ENCODE data around the gene DPYSL4. TPM values are rescaled to one million over a fixed set of nuclear protein-coding genes. Genes with fewer than 3 reads are reported as not detected.

DPYSL4 gene
- total and polyA plus RNA-seq, 2 experiments from 2014 or later = 10.6 to 23.9 TPM

DNA sequence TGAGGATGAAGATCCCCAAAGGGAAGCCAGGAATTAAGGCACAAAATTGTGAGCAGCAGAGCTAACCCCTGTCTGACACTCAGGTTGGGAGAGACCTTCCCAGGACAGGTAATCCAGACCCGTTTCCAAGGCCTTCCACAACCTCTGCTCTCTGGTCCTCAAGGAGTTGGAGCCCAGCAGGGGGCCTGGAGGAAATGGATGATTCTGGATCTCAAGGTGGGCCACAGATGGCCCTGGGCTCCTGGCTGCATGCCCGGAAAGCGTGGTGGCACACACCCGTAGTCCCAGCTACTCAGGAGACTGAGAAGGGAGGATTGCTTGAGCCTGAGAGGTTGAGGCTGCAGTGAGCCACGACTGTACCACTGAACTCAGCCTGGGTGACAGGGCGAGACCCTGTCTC is 42.3 kb downstream of the DPYSL4 start:
- Histone ChIP-seq H2AFZ (no peak overlapping the region), H3K79me2 (replicated peaks; ENCODE audit: insufficient read depth) (no peaks in the 10 kb centered on the region), H3K27me3 (ENCODE audit: insufficient read depth) (no peaks in the 10 kb centered on the region), H3K4me1 (ENCODE audit: insufficient read depth) (no peaks in the 10 kb centered on the region), H3K36me3 (ENCODE audit: insufficient read depth) (no peaks in the 10 kb centered on the region), H3K4me2 (no peak overlapping the region), H3K9me2 (ENCODE audit: insufficient read depth) (no peaks in the 10 kb centered on the region), H4K20me1 (replicated peaks; ENCODE audit: insufficient read depth) (no peaks in the 10 kb centered on the region), H3F3A (replicated peaks; ENCODE audit: low read depth) (no peaks in the 10 kb centered on the region), H3K4me3 (no peak overlapping the region), H3K27ac (ENCODE audit: low read depth) (no peak overlapping the region)
- Mint-ChIP-seq H3K4me3 (no peak overlapping the region), H3K36me3 (ENCODE audit: low read depth) (no peaks in the 10 kb centered on the region; the same call in 2 of the 3 replicates), H3K27ac (no peak overlapping the region), H3K4me1 (peaks cover 9% of the 10 kb centered on the region), H3K9me3 (no peaks in the 10 kb centered on the region; the same call in 2 of the 3 replicates), H3K27me3 (ENCODE audit: insufficient read depth, low read depth, poor library complexity) (peaks cover 6% of the 10 kb centered on the region)
- ATAC-seq (no peak), DNase-seq (ENCODE audit: low spot score) (no peak)
- TF ChIP-seq ZNF331 (CRISPR knock-in tag; IDR thresholded peaks at IDR 0.05; ENCODE audit: low read depth) = no peak
- no peak for TF ChIP-seq JUNB (IDR thresholded peaks at IDR 0.05; ENCODE audit: unreplicated experiment)
- no peak for TF ChIP-seq ZNF114 (CRISPR knock-in tag; IDR thresholded peaks at IDR 0.05)
- TF ChIP-seq CREB1 (CRISPR knock-in tag; IDR thresholded peaks at IDR 0.05; ENCODE audit: low read depth) = no peak
- TF ChIP-seq, protein P1, sequence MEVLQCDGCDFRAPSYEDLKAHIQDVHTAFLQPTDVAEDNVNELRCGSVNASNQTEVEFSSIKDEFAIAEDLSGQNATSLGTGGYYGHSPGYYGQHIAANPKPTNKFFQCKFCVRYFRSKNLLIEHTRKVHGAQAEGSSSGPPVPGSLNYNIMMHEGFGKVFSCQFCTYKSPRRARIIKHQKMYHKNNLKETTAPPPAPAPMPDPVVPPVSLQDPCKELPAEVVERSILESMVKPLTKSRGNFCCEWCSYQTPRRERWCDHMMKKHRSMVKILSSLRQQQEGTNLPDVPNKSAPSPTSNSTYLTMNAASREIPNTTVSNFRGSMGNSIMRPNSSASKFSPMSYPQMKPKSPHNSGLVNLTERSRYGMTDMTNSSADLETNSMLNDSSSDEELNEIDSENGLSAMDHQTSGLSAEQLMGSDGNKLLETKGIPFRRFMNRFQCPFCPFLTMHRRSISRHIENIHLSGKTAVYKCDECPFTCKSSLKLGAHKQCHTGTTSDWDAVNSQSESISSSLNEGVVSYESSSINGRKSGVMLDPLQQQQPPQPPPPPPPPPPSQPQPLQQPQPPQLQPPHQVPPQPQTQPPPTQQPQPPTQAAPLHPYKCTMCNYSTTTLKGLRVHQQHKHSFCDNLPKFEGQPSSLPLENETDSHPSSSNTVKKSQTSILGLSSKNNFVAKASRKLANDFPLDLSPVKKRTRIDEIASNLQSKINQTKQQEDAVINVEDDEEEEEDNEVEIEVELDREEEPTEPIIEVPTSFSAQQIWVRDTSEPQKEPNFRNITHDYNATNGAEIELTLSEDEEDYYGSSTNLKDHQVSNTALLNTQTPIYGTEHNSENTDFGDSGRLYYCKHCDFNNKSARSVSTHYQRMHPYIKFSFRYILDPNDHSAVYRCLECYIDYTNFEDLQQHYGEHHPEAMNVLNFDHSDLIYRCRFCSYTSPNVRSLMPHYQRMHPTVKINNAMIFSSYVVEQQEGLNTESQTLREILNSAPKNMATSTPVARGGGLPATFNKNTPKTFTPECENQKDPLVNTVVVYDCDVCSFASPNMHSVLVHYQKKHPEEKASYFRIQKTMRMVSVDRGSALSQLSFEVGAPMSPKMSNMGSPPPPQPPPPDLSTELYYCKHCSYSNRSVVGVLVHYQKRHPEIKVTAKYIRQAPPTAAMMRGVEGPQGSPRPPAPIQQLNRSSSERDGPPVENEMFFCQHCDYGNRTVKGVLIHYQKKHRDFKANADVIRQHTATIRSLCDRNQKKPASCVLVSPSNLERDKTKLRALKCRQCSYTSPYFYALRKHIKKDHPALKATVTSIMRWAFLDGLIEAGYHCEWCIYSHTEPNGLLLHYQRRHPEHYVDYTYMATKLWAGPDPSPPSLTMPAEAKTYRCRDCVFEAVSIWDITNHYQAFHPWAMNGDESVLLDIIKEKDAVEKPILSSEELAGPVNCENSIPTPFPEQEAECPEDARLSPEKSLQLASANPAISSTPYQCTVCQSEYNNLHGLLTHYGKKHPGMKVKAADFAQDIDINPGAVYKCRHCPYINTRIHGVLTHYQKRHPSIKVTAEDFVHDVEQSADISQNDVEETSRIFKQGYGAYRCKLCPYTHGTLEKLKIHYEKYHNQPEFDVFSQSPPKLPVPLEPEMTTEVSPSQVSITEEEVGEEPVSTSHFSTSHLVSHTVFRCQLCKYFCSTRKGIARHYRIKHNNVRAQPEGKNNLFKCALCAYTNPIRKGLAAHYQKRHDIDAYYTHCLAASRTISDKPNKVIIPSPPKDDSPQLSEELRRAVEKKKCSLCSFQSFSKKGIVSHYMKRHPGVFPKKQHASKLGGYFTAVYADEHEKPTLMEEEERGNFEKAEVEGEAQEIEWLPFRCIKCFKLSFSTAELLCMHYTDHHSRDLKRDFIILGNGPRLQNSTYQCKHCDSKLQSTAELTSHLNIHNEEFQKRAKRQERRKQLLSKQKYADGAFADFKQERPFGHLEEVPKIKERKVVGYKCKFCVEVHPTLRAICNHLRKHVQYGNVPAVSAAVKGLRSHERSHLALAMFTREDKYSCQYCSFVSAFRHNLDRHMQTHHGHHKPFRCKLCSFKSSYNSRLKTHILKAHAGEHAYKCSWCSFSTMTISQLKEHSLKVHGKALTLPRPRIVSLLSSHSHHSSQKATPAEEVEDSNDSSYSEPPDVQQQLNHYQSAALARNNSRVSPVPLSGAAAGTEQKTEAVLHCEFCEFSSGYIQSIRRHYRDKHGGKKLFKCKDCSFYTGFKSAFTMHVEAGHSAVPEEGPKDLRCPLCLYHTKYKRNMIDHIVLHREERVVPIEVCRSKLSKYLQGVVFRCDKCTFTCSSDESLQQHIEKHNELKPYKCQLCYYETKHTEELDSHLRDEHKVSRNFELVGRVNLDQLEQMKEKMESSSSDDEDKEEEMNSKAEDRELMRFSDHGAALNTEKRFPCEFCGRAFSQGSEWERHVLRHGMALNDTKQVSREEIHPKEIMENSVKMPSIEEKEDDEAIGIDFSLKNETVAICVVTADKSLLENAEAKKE (CRISPR knock-in tag; IDR thresholded peaks at IDR 0.05) = no peak
- no peak for TF ChIP-seq REST (IDR thresholded peaks at IDR 0.05; ENCODE audit: unreplicated experiment)
- no peak for TF ChIP-seq STAT1 (IDR thresholded peaks at IDR 0.05; ENCODE audit: unreplicated experiment)
- TF ChIP-seq EZH2 (IDR thresholded peaks at IDR 0.05; ENCODE audit: low read depth, unreplicated experiment) = no peak
- TF ChIP-seq NANOG (IDR thresholded peaks at IDR 0.05; ENCODE audit: borderline replicate concordance) = no peak
- TF ChIP-seq, protein P2, sequence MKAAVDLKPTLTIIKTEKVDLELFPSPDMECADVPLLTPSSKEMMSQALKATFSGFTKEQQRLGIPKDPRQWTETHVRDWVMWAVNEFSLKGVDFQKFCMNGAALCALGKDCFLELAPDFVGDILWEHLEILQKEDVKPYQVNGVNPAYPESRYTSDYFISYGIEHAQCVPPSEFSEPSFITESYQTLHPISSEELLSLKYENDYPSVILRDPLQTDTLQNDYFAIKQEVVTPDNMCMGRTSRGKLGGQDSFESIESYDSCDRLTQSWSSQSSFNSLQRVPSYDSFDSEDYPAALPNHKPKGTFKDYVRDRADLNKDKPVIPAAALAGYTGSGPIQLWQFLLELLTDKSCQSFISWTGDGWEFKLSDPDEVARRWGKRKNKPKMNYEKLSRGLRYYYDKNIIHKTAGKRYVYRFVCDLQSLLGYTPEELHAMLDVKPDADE (IDR thresholded peaks at IDR 0.05) = no peak
- no peak for TF ChIP-seq POLR2AphosphoS5 (IDR thresholded peaks at IDR 0.05; ENCODE audit: low read depth)
- TF ChIP-seq CTCF (conservative IDR thresholded peaks at IDR 0.05; ENCODE audit: low read depth in 2 of 2) = no peak
- no peak for TF ChIP-seq EZH2phosphoT487 (IDR thresholded peaks at IDR 0.05; ENCODE audit: unreplicated experiment)

Measured in GM23338 (cell line).